Heart right ventricle (tissue), 16 donors: ENCODE results near the gene AP4S1. TPM values are rescaled to one million over a fixed set of nuclear protein-coding genes. Genes with fewer than 3 reads are reported as not detected.
A peak's percentile ranks its signal among the peaks of the same experiment; 100 is the strongest.

ENCODE experiments used
- ATAC-seq, 8 donors: fragments of 200-7000 bp; cut with Tn5 transposase; one replicate each; pipeline ENCODE4 v1.9.1; 2020; ENCODE audit warnings: mild to moderate bottlenecking in 8 of 8, moderate library complexity in 8 of 8, moderate number of reproducible peaks in 1 of 8
- DNase-seq, 2 donors: peaks; one replicate each; pipeline ENCODE4 v3.0.0-alpha.2; 2020
- H3K27ac ChIP-seq, 10 donors: fragments of 200-600 bp; sonication (generic) in 2 of 10; one replicate each; pipeline versions ENCODE4 v1.5.0 to v1.8.0; 2020 to 2022; ENCODE audit warnings: mild to moderate bottlenecking in 3 of 10
- H3K27me3 ChIP-seq, 7 donors: fragments of 200-600 bp; one replicate each; pipeline ENCODE4 v1.8.0; 2021 to 2022; ENCODE audit warnings: mild to moderate bottlenecking in 2 of 7
- H3K36me3 ChIP-seq, 9 donors: fragments of 200-600 bp; sonication (generic) in 1 of 9; one replicate each; pipeline versions ENCODE4 v1.5.0 to v1.8.0; 2020 to 2022; ENCODE audit warnings: mild to moderate bottlenecking in 2 of 9
- H3K4me1 ChIP-seq, 9 donors: fragments of 200-600 bp; sonication (generic) in 1 of 9; one replicate each; pipeline versions ENCODE4 v1.5.0 to v1.8.0; 2020 to 2022; ENCODE audit warnings: mild to moderate bottlenecking in 4 of 9
- H3K4me3 ChIP-seq, 10 donors: fragments of 200-600 bp; sonication (generic) in 2 of 10; one replicate each; pipeline versions ENCODE4 v1.5.0 to v1.8.0; 2020 to 2022; ENCODE audit warnings: mild to moderate bottlenecking in 7 of 10, moderate library complexity in 2 of 10
- H3K9me3 ChIP-seq, 11 donors: fragments of 200-600 bp in 10 of 11; sonication (generic) in 2 of 11; one replicate each; pipeline versions ENCODE4 v1.5.0 to v1.8.0; 2013 to 2022; ENCODE audit warnings: mild to moderate bottlenecking in 2 of 11, control low read depth in 1 of 11, moderate library complexity in 1 of 11
- WGBS, 2 donors: extraction: QIAGEN DNeasy Blood & Tissue Kit; methylation state at CpG; one replicate each; pipeline ENCODE4 v1.1.7; 2013; ENCODE audit warnings: inconsistent platforms in 1 of 2; 5-methylcytosine and 5-hydroxymethylcytosine counted together
- intact Hi-C, 10 donors: fragments of 100-400 bp; cut with DNase I; formaldehyde crosslinking; loops; one replicate each; pipeline versions ENCODE4 v1.11.1 to v1.14.2; 2022
- polyA plus RNA-seq, 2 donors: library from polyadenylated mRNA; stranded (reverse); fragments of 200-250 nt; gene quantifications; one replicate each; pipeline ENCODE4 v1.2.3, GENCODE V29; 2013
- total RNA-seq, 10 donors: library from RNA; stranded (reverse); fragmentation: NEBNext Ultra II Directional in 3 of 10; extraction: Animal tissue kit (Norgen Biotek cat#: 25700) in 3 of 10; gene quantifications; one replicate each; pipeline versions ENCODE4 v1.2.1 to v1.2.4, GENCODE V29; 2021 to 2023
- TF ChIP-seq, protein P1 (sequence below), 9 donors: fragments of 200-600 bp; sonication (generic) in 2 of 9; IDR thresholded peaks; one replicate each; pipeline versions ENCODE4 v1.5.0 to v1.8.0; 2021 to 2022; ENCODE audit warnings: antibody characterized with exemption in 9 of 9, mild to moderate bottlenecking in 5 of 9, moderate library complexity in 1 of 9
- donor health status: Arrhythmogenic right ventricular cardiomyopathy.
- donor health status: ischemic (EF 13 %, LVEDD 7.1; RV severe dilation, severe dysfunction).
- donor health status: healthy with polysubstance abuse.
- donor health status: DM: no; HTN: yes; CAD: no.
- donor health status: DM: no; HTN: no; CAD: no.
- donor health status: ischemic (EF 25% LVEDD 6.9; RV normal size, moderate dysfunction).
- donor health status: ischemic (EF 25% LVEDD 5.7; RV mildly dilated, moderate dysfunction).
- donor health status: healthy.
- donor health status: DM: yes; HTN: yes; CAD: no.
- donor health status: Ischemic cardiomyopathy.
- donor health status: ischemic (EF 35%, LVEDD 5.7; RV mildly dilated, moderate dysfunction).
- donor health status: nonischemic (EF 11% LVEDD 7.7; RV severe dilation, severe dysfunction).
- donor health status: DM: yes; HTN: yes; CAD: no.
- donor health status: PGD.
- donor health status: ischemic (EF 29% LVEDD 5.4; RV normal size, mild dysfunction).
- donor health status: nonischemic (EF 23%, LVEDD 6.1; RV moderate dilation, normal function).

The AP4S1 gene
- total and polyA plus RNA-seq, 12 donors, result 6.2 to 9.4 (median 8.5) TPM

DNA sequence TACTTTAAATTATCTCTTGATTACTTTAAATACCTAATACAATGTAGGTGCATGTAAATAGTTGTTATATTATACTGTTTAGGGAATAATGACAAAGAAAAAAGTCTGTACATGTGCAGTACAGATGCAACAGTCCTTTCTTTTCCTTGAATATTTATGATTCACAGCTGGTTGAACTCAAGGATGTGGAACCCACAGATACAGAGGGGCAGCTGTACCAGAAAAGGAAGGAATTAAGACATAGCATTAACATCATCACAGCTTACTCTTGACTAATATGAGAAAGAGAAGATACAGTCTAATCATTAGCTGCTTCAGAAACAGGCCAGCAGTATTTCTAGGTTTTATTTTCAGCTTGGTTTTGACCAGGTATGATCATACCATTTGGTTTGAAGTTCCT is 34.7 kb upstream of the AP4S1 start:
- intact Hi-C loops, result loop anchor here in 3 of 10 donors (5.0 to 10.0 kb wide), 2 partner anchors 37 to 364 kb away; partner anchors contain the start of genes AP4S1 (in 2 of the 3) and STRN3 (in 2 of the 3)
- TF ChIP-seq, protein P1, sequence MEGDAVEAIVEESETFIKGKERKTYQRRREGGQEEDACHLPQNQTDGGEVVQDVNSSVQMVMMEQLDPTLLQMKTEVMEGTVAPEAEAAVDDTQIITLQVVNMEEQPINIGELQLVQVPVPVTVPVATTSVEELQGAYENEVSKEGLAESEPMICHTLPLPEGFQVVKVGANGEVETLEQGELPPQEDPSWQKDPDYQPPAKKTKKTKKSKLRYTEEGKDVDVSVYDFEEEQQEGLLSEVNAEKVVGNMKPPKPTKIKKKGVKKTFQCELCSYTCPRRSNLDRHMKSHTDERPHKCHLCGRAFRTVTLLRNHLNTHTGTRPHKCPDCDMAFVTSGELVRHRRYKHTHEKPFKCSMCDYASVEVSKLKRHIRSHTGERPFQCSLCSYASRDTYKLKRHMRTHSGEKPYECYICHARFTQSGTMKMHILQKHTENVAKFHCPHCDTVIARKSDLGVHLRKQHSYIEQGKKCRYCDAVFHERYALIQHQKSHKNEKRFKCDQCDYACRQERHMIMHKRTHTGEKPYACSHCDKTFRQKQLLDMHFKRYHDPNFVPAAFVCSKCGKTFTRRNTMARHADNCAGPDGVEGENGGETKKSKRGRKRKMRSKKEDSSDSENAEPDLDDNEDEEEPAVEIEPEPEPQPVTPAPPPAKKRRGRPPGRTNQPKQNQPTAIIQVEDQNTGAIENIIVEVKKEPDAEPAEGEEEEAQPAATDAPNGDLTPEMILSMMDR (IDR thresholded peaks at IDR 0.05), result no peak

DNA sequence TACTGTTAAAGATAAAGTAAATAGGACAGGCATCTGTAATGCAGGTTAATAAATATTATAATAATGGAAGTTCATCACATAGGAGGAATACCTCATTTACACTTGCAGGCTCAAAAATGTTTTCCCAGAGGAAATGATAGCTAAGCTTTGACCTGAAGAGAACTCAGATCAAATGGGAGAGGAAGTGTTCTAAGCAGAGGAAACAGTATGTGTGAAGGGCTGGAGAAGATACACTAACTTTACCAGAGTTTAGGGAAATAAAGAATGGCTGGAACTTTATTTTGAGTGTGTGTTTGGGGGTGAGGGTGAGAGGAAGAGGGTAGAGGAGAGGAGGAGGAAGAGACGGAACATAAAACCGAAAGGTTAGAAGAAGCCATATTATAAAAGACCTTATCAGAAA is 34.0 kb upstream of the AP4S1 start:
- 62 to 67% methylated on average over 2 of the region's 2 CpGs for WGBS, 2 donors
- intact Hi-C loops, result loop anchor here in 3 of 10 donors (5.0 to 10.0 kb wide), 2 partner anchors 36 to 363 kb away; partner anchors contain the start of genes AP4S1 (in 2 of the 3) and STRN3 (in 2 of the 3)

More for the DNA sequence above, 34.7 kb upstream of the AP4S1 start:
- no peaks in the 10 kb centered on the region for H3K36me3 ChIP-seq
- no peak overlapping the region for H3K27ac ChIP-seq
- no peaks in the 10 kb centered on the region for H3K27me3 ChIP-seq
- H3K4me1 ChIP-seq, result peaks cover 0 to 70% (median 36%) of the 10 kb centered on the region in 9 donors
- ATAC-seq (no peak), DNase-seq (no peak)
- H3K4me3 ChIP-seq, result no peak overlapping the region
- H3K9me3 ChIP-seq, result no peaks in the 10 kb centered on the region

DNA sequence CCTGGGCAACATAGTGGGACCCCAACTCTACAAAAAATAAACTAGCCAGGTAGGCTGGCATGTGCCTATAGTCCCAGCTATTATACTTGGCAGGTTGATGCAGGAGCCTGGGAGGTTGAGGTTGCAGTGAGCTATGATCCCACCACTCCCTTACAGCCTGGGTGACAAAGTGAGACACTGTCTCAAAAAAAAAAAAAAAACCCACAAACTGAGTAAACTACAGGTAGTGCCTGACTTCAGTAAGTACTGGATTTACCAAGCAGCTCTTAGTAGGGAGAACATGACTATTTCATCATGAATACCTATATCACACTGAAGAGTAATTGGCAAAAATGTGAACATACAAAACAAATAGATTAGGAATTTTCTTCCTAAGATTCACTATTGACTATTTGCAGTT is 32.4 kb upstream of the AP4S1 start:
- TF ChIP-seq, protein P1 (IDR thresholded peaks at IDR 0.05), result no peak
- no peak overlapping the region for H3K27ac ChIP-seq
- intact Hi-C loops, result loop anchor here in 3 of 10 donors (5.0 to 10.0 kb wide), 2 partner anchors 34 to 362 kb away; partner anchors contain the start of genes AP4S1 (in 2 of the 3) and STRN3 (in 2 of the 3)

More for the DNA sequence above, 34.0 kb upstream of the AP4S1 start:
- no peak for ATAC-seq
- peaks cover 0 to 76% (median 43%) of the 10 kb centered on the region in 9 donors for H3K4me1 ChIP-seq
- no peak for DNase-seq
- H3K9me3 ChIP-seq, result no peaks in the 10 kb centered on the region
- TF ChIP-seq, protein P1 (IDR thresholded peaks at IDR 0.05), result no peak
- peak overlapping the region in 1 of 10 donors; percentile 4 for H3K27ac ChIP-seq
- no peaks in the 10 kb centered on the region for H3K36me3 ChIP-seq
- no peaks in the 10 kb centered on the region for H3K27me3 ChIP-seq
- no peak overlapping the region for H3K4me3 ChIP-seq

DNA sequence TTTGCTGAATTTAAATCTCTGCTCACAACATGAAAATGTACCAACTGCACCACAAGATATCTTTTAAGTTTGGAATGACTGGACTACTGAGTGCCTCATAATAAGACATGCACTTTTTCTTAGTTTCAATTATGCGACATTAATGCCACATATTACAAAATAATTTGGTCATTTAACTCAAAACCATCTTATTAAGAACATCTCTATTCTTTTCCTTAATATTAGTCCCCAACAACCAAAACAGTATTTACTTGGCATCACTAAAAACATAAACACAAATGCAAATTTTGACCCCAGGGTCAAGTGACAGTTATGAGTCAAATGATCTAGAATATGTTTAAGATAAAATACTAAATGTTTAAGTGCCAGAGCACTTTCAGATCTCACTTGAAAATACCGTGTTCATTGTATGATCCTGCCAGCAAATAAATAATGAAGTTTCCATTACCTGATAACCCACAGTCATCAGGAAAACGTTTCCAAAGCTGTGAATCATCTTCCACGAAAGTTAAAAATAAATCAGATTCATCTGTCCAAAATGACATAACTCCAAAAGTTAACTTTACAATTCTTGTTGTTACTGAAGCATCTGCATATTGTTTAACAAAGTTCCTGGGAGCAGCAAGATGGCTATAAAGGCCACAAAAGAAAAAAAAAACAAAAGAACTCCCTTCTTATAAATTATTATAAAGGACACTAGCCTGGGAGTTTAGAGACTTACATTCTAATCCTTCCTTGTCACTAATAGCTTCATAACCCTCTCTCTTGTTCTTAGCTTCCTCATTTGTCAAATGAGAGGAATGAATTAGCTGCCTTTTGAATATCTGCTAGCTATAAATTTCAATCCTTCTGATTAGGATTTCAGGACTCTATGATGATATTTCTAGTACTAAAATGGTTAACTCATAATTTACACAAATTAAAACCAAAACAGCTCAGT is 30.5 kb upstream of the AP4S1 start:
- H3K4me3 ChIP-seq, result no peak overlapping the region
- ATAC-seq (peak in 7 of 8 donors; percentile 34 to 68 (median 53)), DNase-seq (no peak)
- H3K4me1 ChIP-seq, result peaks cover 0 to 67% (median 43%) of the 10 kb centered on the region in 9 donors
- TF ChIP-seq, protein P1 (IDR thresholded peaks at IDR 0.05), result no peak
- H3K36me3 ChIP-seq, result peaks cover 0 to 18% (median 0%) of the 10 kb centered on the region in 9 donors
- H3K9me3 ChIP-seq, result peaks cover 0 to 27% (median 8%) of the 10 kb centered on the region in 11 donors
- WGBS, 2 donors, result 5 to 7% methylated on average over 4 of the region's 4 CpGs
- no peaks in the 10 kb centered on the region for H3K27me3 ChIP-seq
- intact Hi-C loops, result loop anchor here in 3 of 10 donors (5.0 to 10.0 kb wide), 2 partner anchors 32 to 360 kb away; partner anchors contain the start of genes AP4S1 (in 2 of the 3) and STRN3 (in 2 of the 3)
- H3K27ac ChIP-seq, result peak overlapping the region in 7 of 10 donors; percentile 2 to 63 (median 54)

More for the DNA sequence above, 32.4 kb upstream of the AP4S1 start:
- Histone ChIP-seq H3K4me3 (no peak overlapping the region), H3K4me1 (peaks cover 0 to 77% (median 43%) of the 10 kb centered on the region in 9 donors), H3K36me3 (peaks cover 0 to 5% (median 0%) of the 10 kb centered on the region in 9 donors), H3K9me3 (peaks cover 0 to 8% (median 0%) of the 10 kb centered on the region in 11 donors), H3K27me3 (no peaks in the 10 kb centered on the region)
- ATAC-seq, result no peak
- DNase-seq, result no peak
